ENCODE measurements around the gene CFAP107.
"Not testable (repeated sequence)": the region's sequence is repeated elsewhere in the genome, so short reads cannot be mapped to it uniquely, and the experiment has no call there.

The CFAP107 gene

DNA sequence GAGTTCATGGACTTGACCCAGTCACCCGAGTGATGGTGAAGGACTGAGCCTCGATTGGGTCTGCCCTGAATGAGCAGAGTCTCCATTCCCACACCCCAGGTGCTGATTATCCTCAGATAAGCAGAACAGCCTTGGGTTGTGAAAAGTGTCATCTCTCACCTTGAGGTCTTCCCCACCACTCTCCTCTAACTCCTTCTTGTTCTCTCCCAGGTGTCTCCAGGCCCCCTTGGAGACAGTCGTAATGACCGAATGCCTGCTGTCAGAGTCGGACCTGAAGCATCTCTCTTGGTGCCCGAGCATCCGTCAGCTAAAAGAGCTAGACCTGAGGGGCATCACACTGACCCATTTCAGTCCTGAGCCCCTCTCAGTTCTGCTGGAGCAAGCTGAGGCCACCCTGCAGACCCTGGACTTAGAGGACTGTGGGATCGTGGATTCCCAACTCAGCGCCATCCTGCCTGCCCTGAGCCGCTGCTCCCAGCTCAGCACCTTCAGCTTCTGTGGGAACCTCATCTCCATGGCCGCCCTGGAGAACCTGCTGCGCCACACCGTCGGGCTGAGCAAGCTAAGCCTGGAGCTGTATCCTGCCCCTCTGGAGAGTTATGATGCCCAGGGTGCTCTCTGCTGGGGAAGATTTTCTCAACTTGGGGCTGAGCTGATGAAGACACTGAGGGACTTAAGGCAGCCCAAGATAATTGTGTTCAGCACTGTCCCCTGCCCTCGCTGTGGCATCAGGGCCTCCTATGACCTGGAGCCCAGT is 31.0 kb downstream of the CFAP107 start:
- H3K36me3 Mint-ChIP-seq = no peaks in the 10 kb centered on the region
- H3K27me3 Mint-ChIP-seq = peaks cover 13 to 20% of the 10 kb centered on the region in 2 donors
- H3K9me3 Mint-ChIP-seq = no peaks in the 10 kb centered on the region
- no peaks in the 10 kb centered on the region for H3K4me1 Mint-ChIP-seq
- ATAC-seq (replicated peaks) (no peak), DNase-seq (no peak)
- no peak overlapping the region for H3K4me3 Mint-ChIP-seq
- H3K27ac Mint-ChIP-seq = no peak overlapping the region

DNA sequence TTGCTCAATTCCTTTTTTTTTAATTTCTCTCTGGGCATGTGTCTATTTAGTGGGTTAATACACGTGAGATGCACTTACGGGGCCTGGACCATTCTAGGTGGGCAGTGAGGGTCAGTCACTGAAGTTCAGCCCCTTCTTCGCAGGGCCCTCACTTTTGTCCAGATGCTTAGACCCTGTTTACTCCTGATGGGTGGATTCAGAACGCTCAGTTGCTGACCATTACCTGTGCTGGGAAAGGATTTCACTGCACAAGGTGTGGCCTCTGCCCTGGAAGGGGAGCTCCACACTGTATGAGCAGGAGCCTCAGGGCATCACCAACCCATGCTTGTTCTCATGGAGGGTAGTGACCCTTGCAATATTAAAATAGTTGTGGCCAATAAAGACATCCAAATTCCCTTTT is 32.1 kb downstream of the CFAP107 start:
- Mint-ChIP-seq H3K9me3 (no peaks in the 10 kb centered on the region), H3K27ac (no peak overlapping the region), H3K36me3 (no peaks in the 10 kb centered on the region), H3K27me3 (peaks cover 10 to 14% of the 10 kb centered on the region in 2 donors), H3K4me1 (no peaks in the 10 kb centered on the region), H3K4me3 (no peak overlapping the region)
- ATAC-seq (replicated peaks) (no peak), DNase-seq (no peak)

DNA sequence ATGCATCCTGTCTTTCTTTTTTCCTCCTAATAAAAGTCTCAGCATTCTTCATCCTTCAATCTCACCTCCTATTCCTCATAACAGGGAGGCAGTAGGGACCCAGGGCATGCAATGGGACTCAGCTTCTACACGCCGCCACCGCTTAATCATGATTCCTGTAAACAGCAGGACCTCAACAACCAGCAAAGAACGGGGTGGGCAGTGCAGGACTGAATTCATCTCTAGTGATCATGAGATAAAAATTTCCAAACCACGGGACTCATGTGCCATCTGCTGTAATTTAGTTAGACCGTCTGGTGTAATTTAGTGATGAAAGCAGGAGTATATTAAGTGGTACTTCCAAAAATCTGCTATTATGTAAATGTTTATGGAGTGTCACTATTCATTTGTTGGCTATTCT is 32.9 kb downstream of the CFAP107 start:
- DNase-seq (no peak), ATAC-seq (replicated peaks) (no peak)

DNA sequence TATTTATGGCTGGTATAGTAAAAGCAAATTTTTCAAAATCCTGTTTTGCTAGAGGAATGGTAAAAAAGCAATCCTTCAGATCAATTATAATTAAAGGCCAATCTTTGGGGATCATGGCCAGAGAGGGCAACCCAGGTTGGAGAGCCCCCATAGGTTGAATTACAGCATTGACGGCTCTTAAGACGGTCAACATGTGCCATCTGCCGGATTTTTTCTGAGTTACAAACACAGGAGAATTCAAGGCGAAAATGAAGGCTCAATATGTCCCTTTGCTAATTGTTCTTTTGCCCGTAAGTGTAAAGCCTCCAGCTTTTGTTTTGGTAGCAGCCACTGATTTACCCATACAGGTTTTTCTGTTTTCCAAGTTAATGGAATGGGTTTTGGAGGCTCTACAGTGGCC is 35.5 kb downstream of the CFAP107 start:
- not testable (repeated sequence) for H3K27me3 Mint-ChIP-seq; ATAC-seq (replicated peaks); H3K27ac Mint-ChIP-seq; H3K4me3 Mint-ChIP-seq; DNase-seq; H3K36me3 Mint-ChIP-seq; H3K4me1 Mint-ChIP-seq
- peaks cover 7 to 13% of the 10 kb centered on the region in 2 donors for H3K9me3 Mint-ChIP-seq

More for the DNA sequence above, 32.9 kb downstream of the CFAP107 start:
- Mint-ChIP-seq H3K27ac (no peak overlapping the region), H3K4me1 (no peaks in the 10 kb centered on the region), H3K36me3 (no peaks in the 10 kb centered on the region), H3K9me3 (peaks cover 0 to 2% of the 10 kb centered on the region in 2 donors), H3K4me3 (no peak overlapping the region), H3K27me3 (peaks cover 9 to 12% of the 10 kb centered on the region in 2 donors)

DNA sequence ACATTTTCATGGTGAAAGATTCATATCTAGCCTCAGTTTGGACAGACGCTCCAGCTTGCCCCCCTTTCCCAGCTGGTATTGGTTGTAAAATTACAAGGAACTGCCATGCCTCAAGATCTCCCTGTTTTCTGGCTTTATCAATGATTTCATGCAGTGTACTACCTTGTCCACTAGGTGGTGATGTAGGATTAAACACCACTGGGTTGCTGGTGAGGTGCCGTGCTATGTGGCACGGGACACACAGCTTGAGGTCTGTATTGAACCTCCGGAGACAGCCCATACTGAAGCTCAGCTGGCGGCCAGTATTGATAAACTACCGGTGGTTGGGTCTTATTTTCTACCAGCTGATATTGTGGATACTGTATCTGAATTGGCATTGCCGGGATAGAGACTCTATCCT is 37.8 kb downstream of the CFAP107 start:
- H3K9me3 Mint-ChIP-seq = peaks cover 7 to 16% of the 10 kb centered on the region in 2 donors

DNA sequence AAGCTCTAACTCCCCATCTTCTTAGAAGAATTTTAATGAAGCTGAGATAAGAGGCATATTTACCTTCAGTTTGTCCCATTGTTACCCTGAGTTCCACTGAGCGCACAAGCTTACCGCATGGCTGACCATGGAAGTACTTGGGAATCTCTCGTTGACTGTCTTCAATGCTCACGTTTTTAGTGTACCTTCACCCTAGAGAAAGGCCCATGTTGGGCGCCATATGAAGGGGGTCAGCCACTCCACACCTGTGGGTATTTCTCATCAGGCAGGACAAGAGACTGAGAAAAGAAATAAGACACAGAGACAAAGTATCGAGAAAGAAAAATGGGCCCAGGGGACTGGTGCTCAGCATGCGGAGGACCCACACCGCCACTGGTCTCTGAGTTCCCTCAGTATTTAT is 38.7 kb downstream of the CFAP107 start:
- DNase-seq; H3K4me1 Mint-ChIP-seq; H3K4me3 Mint-ChIP-seq; H3K27ac Mint-ChIP-seq; H3K27me3 Mint-ChIP-seq; ATAC-seq (replicated peaks); H3K36me3 Mint-ChIP-seq: not testable (repeated sequence)
- peaks cover 7 to 16% of the 10 kb centered on the region in 2 donors for H3K9me3 Mint-ChIP-seq

More for the DNA sequence above, 37.8 kb downstream of the CFAP107 start:
- not testable (repeated sequence) for H3K4me3 Mint-ChIP-seq; H3K4me1 Mint-ChIP-seq; H3K27ac Mint-ChIP-seq; DNase-seq; H3K27me3 Mint-ChIP-seq; ATAC-seq (replicated peaks); H3K36me3 Mint-ChIP-seq

DNA sequence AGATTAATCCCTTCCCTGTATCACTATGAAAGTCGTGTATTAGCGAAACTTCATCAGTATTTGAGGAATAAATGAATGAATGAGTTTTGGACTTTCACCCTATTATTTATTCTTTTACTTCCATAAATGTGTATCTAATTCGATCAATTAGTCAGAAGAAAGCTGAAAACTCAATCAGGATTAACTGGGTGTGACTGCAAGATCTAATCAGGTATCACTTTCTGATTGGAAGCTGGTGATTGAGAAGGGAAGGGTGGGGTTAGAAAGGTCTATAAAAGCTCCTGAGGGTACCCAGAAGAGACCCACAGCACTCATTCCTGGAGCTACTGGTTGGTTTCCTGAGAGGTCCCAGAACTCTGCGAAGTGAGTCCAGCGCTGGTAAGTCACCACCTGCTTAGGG is 45.1 kb downstream of the CFAP107 start, which contains the start of gene PRAMEF1:
Gene PRAMEF1 (plus strand): TSS at position 301 of the 400 bp plus-strand sequence. CDS start 1,831 bp downstream, outside the sequence.
- not testable (repeated sequence) for ATAC-seq (replicated peaks); H3K4me1 Mint-ChIP-seq; DNase-seq; H3K4me3 Mint-ChIP-seq; H3K27me3 Mint-ChIP-seq; H3K9me3 Mint-ChIP-seq; H3K36me3 Mint-ChIP-seq; H3K27ac Mint-ChIP-seq

DNA sequence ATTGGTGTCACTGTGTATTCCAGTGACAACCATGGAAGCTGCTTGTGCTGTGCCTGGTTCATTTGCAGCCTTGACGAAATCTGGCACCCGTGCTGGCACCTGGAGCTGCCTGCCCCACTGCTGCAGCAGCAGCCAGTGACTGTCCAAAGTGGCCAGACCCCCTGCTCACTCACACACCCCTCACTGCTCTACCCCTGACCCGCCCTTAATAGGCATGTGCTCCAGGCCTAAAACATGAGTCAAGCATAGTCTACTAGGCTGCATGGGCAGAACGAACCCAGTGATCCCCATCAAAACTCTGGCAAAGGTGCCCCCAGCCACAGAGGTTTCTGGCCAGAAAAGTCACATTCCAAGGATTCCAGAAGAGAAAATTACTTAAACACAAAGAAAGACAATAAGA is 52.9 kb downstream of the CFAP107 start:
- Mint-ChIP-seq H3K4me1 (no peaks in the 10 kb centered on the region), H3K4me3 (no peak overlapping the region), H3K9me3 (peaks cover 0 to 5% of the 10 kb centered on the region in 2 donors), H3K27me3 (peaks cover 0 to 6% of the 10 kb centered on the region in 2 donors), H3K27ac (no peak overlapping the region), H3K36me3 (no peaks in the 10 kb centered on the region)
- ATAC-seq (replicated peaks) (no peak), DNase-seq (no peak)

DNA sequence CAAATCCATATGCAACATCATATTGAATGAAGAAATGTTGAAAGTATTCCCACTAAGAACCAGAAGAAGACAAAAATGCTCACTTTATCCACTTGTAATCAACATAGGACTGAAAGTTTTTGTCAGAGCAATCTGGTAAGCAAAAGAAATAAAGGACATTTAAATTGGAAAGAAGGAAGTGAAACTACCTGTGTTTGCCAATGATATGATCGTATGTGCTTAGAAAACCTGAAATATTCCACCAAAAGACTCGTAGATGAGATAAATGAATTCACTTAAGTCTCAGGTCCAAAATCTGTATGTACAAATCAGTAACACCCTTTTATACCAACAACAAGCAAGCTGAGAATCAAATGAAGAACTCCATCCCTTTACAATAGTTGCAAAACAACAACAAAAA is 53.7 kb downstream of the CFAP107 start:
- H3K27ac Mint-ChIP-seq = no peak overlapping the region
- H3K4me1 Mint-ChIP-seq = no peaks in the 10 kb centered on the region
- no peak for ATAC-seq (replicated peaks)
- H3K9me3 Mint-ChIP-seq = peaks cover 2 to 9% of the 10 kb centered on the region in 2 donors
- peaks cover 0 to 1% of the 10 kb centered on the region in 2 donors for H3K36me3 Mint-ChIP-seq
- no peak overlapping the region for H3K4me3 Mint-ChIP-seq
- peaks cover 4 to 6% of the 10 kb centered on the region in 2 donors for H3K27me3 Mint-ChIP-seq
- DNase-seq = no peak

DNA sequence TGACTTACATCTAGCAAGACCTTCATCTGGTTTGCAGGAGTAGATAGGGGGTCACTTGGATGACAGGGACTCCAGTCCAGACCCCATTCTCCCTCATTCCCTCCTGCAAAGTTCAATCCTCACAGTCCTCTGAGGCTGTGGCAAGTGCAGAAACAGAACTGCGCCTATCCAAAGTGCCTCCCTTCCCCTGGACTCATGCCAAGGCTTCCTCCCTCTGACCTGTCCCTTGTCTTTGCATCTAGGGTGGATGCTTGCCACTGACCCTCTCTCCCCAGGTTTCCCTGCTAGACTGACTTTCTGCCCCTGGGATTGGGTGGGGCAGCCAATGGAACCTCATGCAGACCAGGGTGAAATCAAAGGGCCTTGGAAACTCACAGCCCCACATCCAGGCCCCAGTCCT is 63.9 kb downstream of the CFAP107 start:
- Mint-ChIP-seq H3K9me3 (peaks cover 10 to 12% of the 10 kb centered on the region in 2 donors), H3K36me3 (no peaks in the 10 kb centered on the region), H3K4me1 (peaks cover 0 to 2% of the 10 kb centered on the region in 2 donors), H3K27ac (no peak overlapping the region), H3K27me3 (peaks cover 10 to 33% of the 10 kb centered on the region in 2 donors), H3K4me3 (no peak overlapping the region)
- ATAC-seq (replicated peaks) (no peak), DNase-seq (no peak)

DNA sequence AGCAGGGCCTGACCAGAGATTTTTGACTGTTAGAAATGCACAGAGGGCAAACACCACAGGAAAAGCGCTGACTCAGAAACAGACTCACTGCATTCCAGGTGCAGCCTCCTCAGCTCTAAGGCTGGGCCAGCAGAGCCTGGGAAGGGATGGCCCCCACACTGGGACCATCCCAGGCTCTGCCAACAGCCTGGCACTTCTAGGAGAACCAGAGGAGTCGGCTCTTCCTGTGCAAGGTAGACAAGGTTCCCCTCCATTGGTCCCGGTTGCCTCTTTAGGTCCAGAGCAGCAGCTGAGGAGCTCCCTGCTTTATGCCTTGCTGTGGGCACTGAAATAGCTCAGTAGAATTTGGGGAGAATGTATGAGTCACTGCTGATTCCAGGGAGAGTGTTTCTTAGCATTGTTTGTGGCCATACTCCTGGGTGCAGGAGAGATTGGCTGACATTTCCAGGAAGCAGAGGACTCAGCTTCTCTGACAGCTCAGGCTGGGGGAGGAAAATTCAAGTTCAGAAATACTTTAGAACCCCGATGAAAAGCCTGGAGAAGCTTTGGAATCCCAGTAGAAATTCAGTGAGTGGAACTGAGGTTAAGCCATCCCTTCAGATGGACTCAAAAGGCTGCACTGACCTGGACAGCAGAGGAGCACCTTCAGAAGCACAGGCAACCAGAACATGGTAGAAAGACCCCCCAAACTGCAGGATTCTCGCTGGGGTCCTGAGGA is 64.8 kb downstream of the CFAP107 start:
- Mint-ChIP-seq H3K36me3 (no peaks in the 10 kb centered on the region), H3K4me3 (no peak overlapping the region), H3K27ac (no peak overlapping the region), H3K27me3 (peaks cover 10 to 27% of the 10 kb centered on the region in 2 donors), H3K9me3 (peaks cover 6 to 8% of the 10 kb centered on the region in 2 donors), H3K4me1 (peaks cover 0 to 2% of the 10 kb centered on the region in 2 donors)
- ATAC-seq (replicated peaks) (no peak), DNase-seq (no peak)

DNA sequence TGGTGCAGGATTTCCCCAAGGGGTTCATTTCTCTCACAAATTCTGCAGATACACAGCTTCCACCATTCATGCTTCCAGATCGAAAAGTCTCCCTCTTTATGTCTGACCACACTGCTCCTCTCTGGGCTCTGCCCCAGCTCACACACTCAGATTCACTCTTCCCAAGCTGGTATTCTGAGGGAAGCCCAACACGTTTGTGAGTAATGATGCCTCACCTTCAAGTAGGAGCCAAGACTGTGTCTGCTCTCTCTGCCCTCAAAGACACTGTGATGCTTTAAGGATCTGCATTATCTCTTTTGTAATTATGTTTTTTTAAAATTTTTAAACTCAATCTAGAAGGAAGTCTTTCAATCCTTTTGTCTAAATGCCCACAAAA is 65.4 kb downstream of the CFAP107 start:
- peaks cover 6 to 8% of the 10 kb centered on the region in 2 donors for H3K9me3 Mint-ChIP-seq

More for the DNA sequence above, 65.4 kb downstream of the CFAP107 start:
- peaks cover 10 to 27% of the 10 kb centered on the region in 2 donors for H3K27me3 Mint-ChIP-seq
- H3K36me3 Mint-ChIP-seq = no peaks in the 10 kb centered on the region
- H3K27ac Mint-ChIP-seq = peak overlapping the region; percentile 53
- H3K4me1 Mint-ChIP-seq = peaks cover 0 to 2% of the 10 kb centered on the region in 2 donors
- DNase-seq (no peak), ATAC-seq (replicated peaks) (no peak)
- no peak overlapping the region for H3K4me3 Mint-ChIP-seq
